Rectal smooth muscle tissue (tissue), 1 donor: ENCODE data around the gene SGCG.

Experiments
- H3K27ac ChIP-seq: one replicate; pipeline ENCODE4 v1.7.0; 2013; ENCODE audit warnings: low read depth, low read length, inconsistent platforms
- H3K27me3 ChIP-seq: one replicate; pipeline ENCODE4 v1.7.0; 2013; ENCODE audit warnings: low read length; ENCODE audit not compliant: control insufficient read depth, insufficient read depth
- H3K36me3 ChIP-seq: one replicate; pipeline ENCODE4 v1.7.0; 2013; ENCODE audit warnings: low read length; ENCODE audit not compliant: control insufficient read depth, insufficient read depth
- H3K4me1 ChIP-seq: one replicate; pipeline ENCODE4 v1.7.0; 2013; ENCODE audit warnings: low read length; ENCODE audit not compliant: control insufficient read depth, insufficient read depth
- H3K4me3 ChIP-seq: one replicate; pipeline ENCODE4 v1.7.0; 2013; ENCODE audit warnings: low read length
- H3K9ac ChIP-seq: one replicate; pipeline ENCODE4 v1.7.0; 2013; ENCODE audit warnings: low read length

The SGCG gene

DNA sequence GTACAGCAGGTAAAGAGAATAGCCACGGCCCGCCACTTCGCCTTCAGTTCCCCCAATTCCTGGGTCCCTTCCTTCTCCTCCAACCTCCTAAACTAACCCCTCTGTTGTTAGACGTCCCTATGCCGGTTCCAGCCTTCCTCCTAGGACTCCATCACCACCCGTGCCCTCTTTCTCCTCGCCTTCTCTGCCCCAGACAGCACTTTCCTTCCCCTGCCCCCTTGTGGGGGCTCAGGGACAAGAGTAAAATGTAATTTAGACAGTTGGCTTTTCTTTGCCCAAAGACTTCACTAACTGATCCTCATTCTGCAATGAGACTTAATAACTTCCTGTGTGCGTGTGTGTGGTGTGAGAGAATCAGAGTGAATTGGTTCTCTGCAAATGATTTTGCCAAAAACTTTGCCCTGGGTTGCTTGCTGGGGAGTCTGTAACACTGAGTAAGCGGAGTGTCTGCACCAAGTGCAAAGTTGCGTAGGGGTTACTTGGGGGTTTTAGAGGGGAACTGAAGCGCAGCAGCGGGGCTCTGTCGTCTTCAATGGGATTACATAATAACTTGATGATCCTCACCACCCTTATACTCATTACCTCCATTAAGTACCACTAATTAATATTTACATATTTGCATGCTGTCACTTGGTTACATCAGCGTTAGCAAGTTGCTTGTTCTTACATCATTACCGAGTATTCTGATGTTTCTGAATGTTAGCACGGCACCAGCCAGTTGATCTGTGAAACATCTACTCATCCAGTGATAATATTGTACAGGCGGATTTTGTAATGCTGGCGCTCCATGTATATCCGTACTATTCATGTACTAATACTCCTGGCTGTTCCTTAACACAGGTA is 19.9 kb upstream of the SGCG start:
- Histone ChIP-seq H3K9ac (no peak overlapping the region), H3K4me1 (no peaks in the 10 kb centered on the region), H3K36me3 (no peaks in the 10 kb centered on the region), H3K4me3 (peak overlapping the region; percentile 42), H3K27me3 (peaks cover 11% of the 10 kb centered on the region), H3K27ac (no peak overlapping the region)

- Histone ChIP-seq H3K4me3 (no peak overlapping the region), H3K27me3 (peaks cover 11% of the 10 kb centered on the region), H3K9ac (no peak overlapping the region), H3K4me1 (no peaks in the 10 kb centered on the region), H3K27ac (no peak overlapping the region), H3K36me3 (no peaks in the 10 kb centered on the region)
Observed at GRCh38 chr13:23161481-23161825, 19.3 kb upstream of the SGCG start.

- H3K4me1 ChIP-seq, result no peaks in the 10 kb centered on the region
- no peaks in the 10 kb centered on the region for H3K27me3 ChIP-seq
- H3K27ac ChIP-seq, result no peak overlapping the region
- H3K4me3 ChIP-seq, result no peak overlapping the region
- H3K9ac ChIP-seq, result no peak overlapping the region
- H3K36me3 ChIP-seq, result no peaks in the 10 kb centered on the region
Observed at GRCh38 chr13:23175920-23176319, 4.9 kb upstream of the SGCG start.

DNA sequence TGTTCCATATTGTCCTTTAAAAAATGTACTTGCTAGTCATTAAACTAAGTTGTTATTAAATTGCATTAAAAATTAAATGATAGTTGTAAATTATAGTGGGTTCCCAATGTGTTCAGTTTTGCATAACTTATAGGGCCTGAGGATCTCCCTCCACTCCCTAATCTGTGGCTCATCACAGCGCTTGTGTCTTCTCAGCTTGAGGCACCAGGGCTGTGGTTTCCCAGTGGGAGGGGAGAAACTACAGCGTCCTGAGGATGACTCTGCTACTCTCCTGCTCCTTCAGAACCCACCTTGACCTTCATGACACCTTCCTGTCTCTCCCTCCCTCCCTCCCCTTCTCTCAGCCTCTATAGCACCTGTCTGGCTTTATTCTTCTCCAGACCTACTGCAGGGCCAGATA is 1.4 kb downstream of the SGCG start:
- Histone ChIP-seq H3K27ac (no peak overlapping the region), H3K4me3 (no peak overlapping the region), H3K9ac (no peak overlapping the region), H3K36me3 (no peaks in the 10 kb centered on the region), H3K4me1 (no peaks in the 10 kb centered on the region), H3K27me3 (no peaks in the 10 kb centered on the region)

DNA sequence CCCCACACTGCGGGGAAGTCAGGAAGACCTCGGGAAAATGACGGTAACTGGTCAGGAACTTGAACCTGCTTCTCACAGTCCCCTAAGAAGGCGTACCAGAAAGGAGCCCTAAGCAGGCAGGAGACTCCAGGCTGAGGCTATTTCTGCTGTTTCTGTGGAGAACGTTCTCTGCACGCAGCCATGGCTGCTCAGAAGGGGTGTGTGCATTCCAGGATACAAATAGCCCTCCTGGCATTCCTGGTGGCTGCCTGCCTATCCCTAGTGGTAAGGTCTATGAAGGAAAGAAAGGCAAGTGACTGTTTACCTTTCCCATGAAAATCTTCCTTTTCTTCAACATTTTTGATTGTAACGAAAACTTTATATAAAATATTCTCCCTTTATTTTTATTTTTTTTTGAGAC is 2.5 kb downstream of the SGCG start:
- no peaks in the 10 kb centered on the region for H3K4me1 ChIP-seq
- H3K27me3 ChIP-seq, result no peaks in the 10 kb centered on the region
- H3K9ac ChIP-seq, result no peak overlapping the region
- no peak overlapping the region for H3K27ac ChIP-seq
- H3K36me3 ChIP-seq, result no peaks in the 10 kb centered on the region
- H3K4me3 ChIP-seq, result no peak overlapping the region

DNA sequence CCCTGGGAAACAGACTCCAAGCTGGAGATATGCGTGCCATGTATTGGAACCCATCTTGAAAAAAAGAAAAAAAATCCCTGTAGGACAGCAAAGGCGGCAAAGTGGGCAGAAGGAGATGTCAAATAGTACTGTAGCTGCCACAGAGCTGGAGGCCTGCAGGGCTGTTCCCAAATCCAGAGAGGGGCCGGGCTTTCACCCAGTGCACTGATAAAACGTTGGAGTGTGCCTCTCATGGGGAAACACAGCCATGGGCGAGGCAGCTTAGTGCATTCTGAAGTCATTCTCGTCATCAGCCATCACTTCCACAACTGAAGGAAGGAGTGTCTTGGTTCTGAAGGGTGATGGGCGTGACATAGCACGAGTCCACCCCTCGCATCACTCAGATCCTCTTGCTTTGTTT is 4.8 kb downstream of the SGCG start:
- no peaks in the 10 kb centered on the region for H3K36me3 ChIP-seq
- H3K27me3 ChIP-seq, result no peaks in the 10 kb centered on the region
- no peak overlapping the region for H3K9ac ChIP-seq
- H3K27ac ChIP-seq, result no peak overlapping the region
- H3K4me1 ChIP-seq, result no peaks in the 10 kb centered on the region
- no peak overlapping the region for H3K4me3 ChIP-seq

DNA sequence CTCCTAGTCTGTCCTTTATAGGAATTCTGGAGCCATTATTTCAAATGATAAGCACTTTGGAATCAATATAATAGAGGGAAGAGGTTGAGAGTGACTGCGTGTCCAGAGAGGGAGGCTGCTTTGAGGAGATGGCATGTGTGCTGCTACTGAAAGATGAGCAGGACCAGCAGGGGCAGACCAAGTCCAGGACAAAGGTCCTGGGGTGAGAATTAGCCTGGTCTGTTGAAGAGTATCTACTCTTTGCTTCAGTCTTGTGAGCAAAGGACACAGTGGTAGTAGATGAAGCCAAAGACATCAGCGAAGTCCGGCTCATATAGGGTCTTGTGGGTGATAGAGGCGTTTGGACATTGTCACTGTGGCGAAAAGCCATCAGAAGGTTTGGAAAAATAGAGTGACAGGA is 21.1 kb downstream of the SGCG start:
- H3K36me3 ChIP-seq, result no peaks in the 10 kb centered on the region
- no peak overlapping the region for H3K9ac ChIP-seq
- H3K4me3 ChIP-seq, result no peak overlapping the region
- H3K27ac ChIP-seq, result no peak overlapping the region
- no peaks in the 10 kb centered on the region for H3K27me3 ChIP-seq
- H3K4me1 ChIP-seq, result no peaks in the 10 kb centered on the region

- H3K9ac ChIP-seq, result no peak overlapping the region
- H3K4me3 ChIP-seq, result no peak overlapping the region
- H3K36me3 ChIP-seq, result no peaks in the 10 kb centered on the region
- no peaks in the 10 kb centered on the region for H3K27me3 ChIP-seq
- no peak overlapping the region for H3K27ac ChIP-seq
- no peaks in the 10 kb centered on the region for H3K4me1 ChIP-seq
Observed at GRCh38 chr13:23202383-23202782, 21.6 kb downstream of the SGCG start.

- H3K4me3 ChIP-seq, result no peak overlapping the region
- no peaks in the 10 kb centered on the region for H3K4me1 ChIP-seq
- H3K27ac ChIP-seq, result no peak overlapping the region
- H3K27me3 ChIP-seq, result no peaks in the 10 kb centered on the region
- no peaks in the 10 kb centered on the region for H3K36me3 ChIP-seq
- no peak overlapping the region for H3K9ac ChIP-seq
Observed at GRCh38 chr13:23203516-23203915, 22.7 kb downstream of the SGCG start.

- no peak overlapping the region for H3K27ac ChIP-seq
- H3K9ac ChIP-seq, result no peak overlapping the region
- H3K36me3 ChIP-seq, result no peaks in the 10 kb centered on the region
- no peak overlapping the region for H3K4me3 ChIP-seq
- H3K27me3 ChIP-seq, result no peaks in the 10 kb centered on the region
- H3K4me1 ChIP-seq, result no peaks in the 10 kb centered on the region
Observed at GRCh38 chr13:23205807-23206206, 25.0 kb downstream of the SGCG start.

DNA sequence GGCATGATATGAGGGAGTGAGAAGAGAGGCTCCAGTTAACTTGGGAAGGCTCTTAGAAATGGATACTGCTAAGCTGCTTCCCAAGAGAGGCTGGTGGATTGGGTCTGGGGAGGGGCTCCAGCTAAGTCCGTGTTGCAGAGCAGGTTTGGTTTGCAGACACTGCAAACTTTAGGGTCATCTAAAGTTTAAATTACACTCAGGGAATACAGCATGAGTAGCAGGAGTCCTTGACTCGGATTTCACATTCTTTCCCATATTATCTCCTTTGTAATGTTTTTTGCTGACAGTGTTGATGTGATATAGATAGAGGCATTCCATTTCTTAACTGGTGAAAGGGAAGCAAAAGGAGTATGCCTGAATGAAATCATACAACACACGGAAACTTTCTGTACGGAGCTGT is 31.9 kb downstream of the SGCG start:
- Histone ChIP-seq H3K4me3 (no peak overlapping the region), H3K9ac (no peak overlapping the region), H3K4me1 (no peaks in the 10 kb centered on the region), H3K27me3 (no peaks in the 10 kb centered on the region), H3K27ac (no peak overlapping the region), H3K36me3 (no peaks in the 10 kb centered on the region)

DNA sequence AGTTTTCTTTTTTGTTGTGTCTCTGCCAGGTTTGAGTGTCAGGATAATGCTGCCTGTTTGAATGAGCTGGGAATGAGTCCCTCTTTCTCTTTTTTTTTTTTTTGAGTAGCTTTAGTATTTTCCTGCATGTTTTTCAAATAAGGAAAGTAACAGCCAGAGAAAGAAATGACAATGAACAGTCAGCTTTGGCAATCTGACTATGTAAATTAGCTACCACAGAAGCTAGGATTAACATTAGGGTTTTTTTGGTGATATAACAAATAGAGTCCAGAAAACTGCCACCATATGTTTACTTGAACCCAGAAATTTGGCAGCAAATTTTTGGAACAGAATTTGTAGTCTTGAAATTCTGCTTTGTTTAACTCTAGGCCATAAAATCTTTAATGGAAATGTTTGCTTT is 50.5 kb downstream of the SGCG start:
- Histone ChIP-seq H3K27ac (no peak overlapping the region), H3K36me3 (no peaks in the 10 kb centered on the region), H3K27me3 (no peaks in the 10 kb centered on the region), H3K4me1 (no peaks in the 10 kb centered on the region), H3K4me3 (no peak overlapping the region), H3K9ac (no peak overlapping the region)

DNA sequence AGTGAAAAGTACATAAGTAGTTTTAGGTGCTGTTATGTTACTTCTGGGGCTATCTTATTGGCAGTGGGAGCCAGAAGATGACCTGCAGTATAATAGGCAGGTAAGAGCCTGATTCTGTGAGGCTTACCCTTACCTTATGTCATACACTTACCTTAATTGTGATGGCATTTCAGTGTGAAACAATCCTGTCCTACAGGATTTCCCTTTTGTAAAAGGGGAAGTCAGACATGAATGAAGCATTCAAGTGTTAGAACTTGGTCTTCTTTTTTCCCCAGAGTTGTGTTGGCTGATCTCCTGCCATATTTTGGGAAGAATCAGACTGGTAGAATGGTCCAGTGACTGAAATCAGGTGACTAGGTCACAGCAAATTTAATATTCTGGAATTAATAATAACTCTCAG is 55.2 kb downstream of the SGCG start:
- Histone ChIP-seq H3K27me3 (no peaks in the 10 kb centered on the region), H3K4me1 (no peaks in the 10 kb centered on the region), H3K27ac (no peak overlapping the region), H3K36me3 (no peaks in the 10 kb centered on the region), H3K9ac (no peak overlapping the region), H3K4me3 (no peak overlapping the region)
